HL-60 (cell line): ENCODE measurements around the gene SLC25A12.

Experiments used
- GABPA ChIP-seq: IDR thresholded peaks from 2 replicates; pipeline ENCODE4 v1.6.1; 2012; ENCODE audit warnings: low read depth
- POLR2AphosphoS5 ChIP-seq: IDR thresholded peaks from 2 replicates; pipeline ENCODE4 v1.6.1; 2012; ENCODE audit warnings: low read depth
- SPI1 ChIP-seq: IDR thresholded peaks from 2 replicates; pipeline ENCODE4 v1.6.1; 2012; ENCODE audit warnings: low read depth, mild to moderate bottlenecking, borderline replicate concordance
- TF ChIP-seq, protein P1 (sequence below): IDR thresholded peaks from one replicate; pipeline ENCODE4 v1.5.1; 2011; ENCODE audit warnings: low read length, control low read depth, inconsistent platforms; ENCODE audit not compliant: insufficient read depth

DNA sequence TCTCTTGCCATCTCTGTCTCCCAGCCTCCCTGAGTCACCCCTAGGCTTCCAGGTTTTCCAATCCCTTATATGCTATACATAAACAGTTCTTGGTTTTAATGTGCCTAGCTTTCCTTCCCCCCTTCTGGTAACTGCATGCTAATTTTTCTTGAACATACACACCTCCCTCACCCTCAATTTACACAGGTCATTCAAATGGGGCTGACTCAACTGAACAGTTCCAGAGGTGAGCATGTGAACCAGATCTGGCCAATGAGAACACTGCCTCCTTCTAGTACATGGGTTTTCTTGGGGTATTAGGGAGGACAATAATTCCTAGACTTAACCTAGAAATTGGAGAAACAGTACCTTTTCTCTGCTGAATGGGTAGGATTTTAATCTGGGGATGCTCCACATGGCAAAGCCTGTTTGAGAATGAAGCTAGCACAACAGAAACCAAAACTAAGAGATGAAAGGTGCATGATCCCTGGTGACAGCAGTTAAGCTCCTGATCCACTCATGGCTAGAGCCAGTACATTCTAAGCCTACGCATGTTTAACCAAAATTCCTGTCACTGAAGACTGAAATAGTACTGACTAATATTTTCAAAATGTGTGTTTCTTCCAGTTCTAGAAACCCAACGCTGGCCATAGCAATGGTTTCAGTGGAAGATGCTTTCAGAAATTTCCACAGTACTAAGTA, 11.8 kb downstream of the SLC25A12 start:
- TF ChIP-seq, protein P1, sequence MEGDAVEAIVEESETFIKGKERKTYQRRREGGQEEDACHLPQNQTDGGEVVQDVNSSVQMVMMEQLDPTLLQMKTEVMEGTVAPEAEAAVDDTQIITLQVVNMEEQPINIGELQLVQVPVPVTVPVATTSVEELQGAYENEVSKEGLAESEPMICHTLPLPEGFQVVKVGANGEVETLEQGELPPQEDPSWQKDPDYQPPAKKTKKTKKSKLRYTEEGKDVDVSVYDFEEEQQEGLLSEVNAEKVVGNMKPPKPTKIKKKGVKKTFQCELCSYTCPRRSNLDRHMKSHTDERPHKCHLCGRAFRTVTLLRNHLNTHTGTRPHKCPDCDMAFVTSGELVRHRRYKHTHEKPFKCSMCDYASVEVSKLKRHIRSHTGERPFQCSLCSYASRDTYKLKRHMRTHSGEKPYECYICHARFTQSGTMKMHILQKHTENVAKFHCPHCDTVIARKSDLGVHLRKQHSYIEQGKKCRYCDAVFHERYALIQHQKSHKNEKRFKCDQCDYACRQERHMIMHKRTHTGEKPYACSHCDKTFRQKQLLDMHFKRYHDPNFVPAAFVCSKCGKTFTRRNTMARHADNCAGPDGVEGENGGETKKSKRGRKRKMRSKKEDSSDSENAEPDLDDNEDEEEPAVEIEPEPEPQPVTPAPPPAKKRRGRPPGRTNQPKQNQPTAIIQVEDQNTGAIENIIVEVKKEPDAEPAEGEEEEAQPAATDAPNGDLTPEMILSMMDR, result no peak
- TF ChIP-seq GABPA, result no peak
- no peak for TF ChIP-seq POLR2AphosphoS5
- TF ChIP-seq SPI1, result no peak
